Right atrium auricular region (tissue), 2 donors: Measurements from ENCODE around the gene TMEM242. TPM values are rescaled to one million over a fixed set of nuclear protein-coding genes. Genes with fewer than 3 reads are reported as not detected.

Source experiments
- DNase-seq: peaks from one replicate; pipeline ENCODE4 v3.0.0-alpha.2; 2019; ENCODE audit warnings: low spot score
- H3K27ac ChIP-seq, 2 donors: fragments of 200-600 bp; sonication (generic); 1 replicate in 1 of 2; 2 replicates in 1 of 2; pipeline ENCODE4 v1.5.1; 2016 to 2019
- H3K27me3 ChIP-seq, 2 donors: fragments of 200-600 bp; sonication (generic); one replicate each; pipeline versions ENCODE4 v1.5.1 to v1.6.0; 2017 to 2019
- H3K36me3 ChIP-seq: fragments of 200-600 bp; sonication (generic); one replicate; pipeline ENCODE4 v1.5.1; 2016
- H3K4me1 ChIP-seq, 2 donors: fragments of 200-600 bp; sonication (generic); one replicate each; pipeline versions ENCODE4 v1.5.1 to v1.6.0; 2017 to 2019
- H3K4me3 ChIP-seq, 2 donors: fragments of 200-600 bp; sonication (generic); 1 replicate in 1 of 2; 2 replicates in 1 of 2; pipeline ENCODE4 v1.5.1; 2017 to 2019; ENCODE audit warnings: mild to moderate bottlenecking in 1 of 2, moderate library complexity in 1 of 2
- H3K9me3 ChIP-seq, 2 donors: fragments of 200-600 bp; sonication (generic); one replicate each; pipeline ENCODE4 v1.5.1; 2019
- CTCF ChIP-seq, 2 donors: fragments of 200-600 bp; sonication (generic); IDR thresholded peaks; one replicate each; pipeline ENCODE4 v1.5.1; 2019; ENCODE audit warnings: antibody characterized with exemption in 2 of 2
- total RNA-seq, 2 donors: library from RNA; depleted of rRNA; stranded (reverse); fragments of >200 nt; gene quantifications; one replicate each; pipeline ENCODE4 v1.1.0, GENCODE V29; 2016

TMEM242 gene
- total RNA-seq, 2 donors from 2014 or later: 4.9 to 6.2 TPM

- peaks cover 0 to 23% of the 10 kb centered on the region in 2 donors for H3K4me1 ChIP-seq
Observed at GRCh38 chr6:157267654-157268053, 55.7 kb downstream of the TMEM242 start.

DNA sequence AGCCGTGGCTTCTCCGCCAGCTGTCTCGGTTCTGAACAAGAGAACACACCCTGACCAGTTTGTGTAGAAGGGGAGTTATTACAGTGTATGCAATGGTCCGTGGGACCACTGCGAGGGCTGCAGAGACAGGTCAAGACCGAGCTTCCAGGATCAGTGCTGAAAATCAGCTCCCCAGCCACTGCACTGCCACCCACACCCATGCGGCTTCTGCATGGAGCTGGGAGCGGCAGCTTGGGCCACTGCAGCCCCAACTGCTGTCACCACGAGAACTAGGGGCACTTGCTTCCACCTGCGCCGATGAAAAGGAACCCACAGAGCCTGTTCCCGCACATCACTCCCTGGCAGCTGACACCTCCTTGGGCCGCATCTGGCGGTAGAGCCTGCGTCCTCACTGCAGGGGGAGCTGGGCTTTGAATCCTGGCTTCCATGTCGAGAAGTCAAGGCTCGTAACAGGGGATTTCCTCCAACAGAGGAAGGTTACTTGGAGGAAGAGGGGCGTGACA lies 56.2 kb downstream of the TMEM242 start:
- no peak overlapping the region for H3K27ac ChIP-seq
- H3K4me1 ChIP-seq: peaks cover 0 to 25% of the 10 kb centered on the region in 2 donors
- TF ChIP-seq CTCF (IDR thresholded peaks at IDR 0.05): no peak
- H3K27me3 ChIP-seq: no peaks in the 10 kb centered on the region
- DNase-seq: no peak
- H3K9me3 ChIP-seq: no peaks in the 10 kb centered on the region
- no peaks in the 10 kb centered on the region for H3K36me3 ChIP-seq
- H3K4me3 ChIP-seq: no peak overlapping the region

More at GRCh38 chr6:157267654-157268053, 55.7 kb downstream of the TMEM242 start:
- Histone ChIP-seq H3K9me3 (no peaks in the 10 kb centered on the region), H3K27ac (no peak overlapping the region), H3K36me3 (no peaks in the 10 kb centered on the region), H3K27me3 (no peaks in the 10 kb centered on the region), H3K4me3 (no peak overlapping the region)
- TF ChIP-seq CTCF (IDR thresholded peaks at IDR 0.05): no peak
- DNase-seq: no peak

DNA sequence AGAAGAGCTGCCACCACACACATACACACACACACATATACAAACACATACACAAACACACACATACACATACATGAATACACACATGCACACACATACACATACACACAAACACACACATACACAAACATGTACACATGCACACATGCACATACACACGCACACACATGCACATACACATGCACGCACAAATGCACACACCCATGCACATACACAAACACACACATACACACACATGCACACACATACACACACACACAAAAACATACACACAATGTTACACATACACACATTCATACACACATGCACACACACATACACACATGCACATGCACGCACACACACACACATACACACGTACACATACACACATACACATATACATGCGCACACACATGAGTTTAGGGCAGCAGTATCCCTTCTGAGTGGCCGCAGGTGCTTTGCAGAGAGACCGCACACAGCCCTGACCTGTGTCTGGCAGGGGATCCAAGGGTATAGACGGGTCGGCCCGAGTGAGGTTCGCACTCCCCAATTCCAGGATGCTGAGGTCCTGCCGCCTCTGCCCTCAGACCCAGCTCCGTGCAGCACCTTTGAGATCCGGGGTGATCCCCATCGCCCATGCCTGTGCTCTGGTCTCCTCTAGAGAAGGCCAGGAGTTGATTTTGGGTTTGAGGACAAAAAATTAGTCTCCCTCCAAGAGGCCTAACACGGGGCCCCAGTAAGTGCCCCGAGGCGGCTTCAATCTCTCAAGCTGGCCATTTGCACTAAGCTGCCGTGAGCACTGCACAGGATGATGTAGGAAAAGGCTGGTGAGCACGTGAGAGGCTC lies 56.8 kb downstream of the TMEM242 start:
- DNase-seq: no peak
- H3K9me3 ChIP-seq: no peaks in the 10 kb centered on the region

DNA sequence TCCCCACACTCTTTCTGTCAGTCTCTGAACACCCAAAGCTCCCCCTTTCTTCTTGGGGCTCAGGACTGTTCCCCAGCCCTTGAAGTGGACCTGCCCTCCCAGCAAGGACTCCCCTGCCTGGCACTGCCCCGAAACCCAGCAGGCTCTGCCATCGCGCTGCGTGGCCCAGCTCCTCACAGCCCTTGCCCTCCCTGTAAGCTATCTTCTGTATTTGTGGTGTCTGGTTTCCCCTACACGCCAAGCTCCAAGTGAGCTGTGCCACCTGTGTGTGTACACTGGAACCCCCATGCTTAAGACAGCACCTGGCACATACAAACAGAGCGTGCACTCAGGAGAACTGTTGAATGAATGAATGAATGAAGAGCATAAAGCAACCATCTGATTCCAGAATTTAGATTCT lies 57.7 kb downstream of the TMEM242 start:
- H3K27ac ChIP-seq: no peak overlapping the region

More for the DNA sequence above, 56.8 kb downstream of the TMEM242 start:
- H3K4me1 ChIP-seq: peaks cover 0 to 25% of the 10 kb centered on the region in 2 donors
- no peak overlapping the region for H3K27ac ChIP-seq
- no peaks in the 10 kb centered on the region for H3K27me3 ChIP-seq
- no peak for TF ChIP-seq CTCF (IDR thresholded peaks at IDR 0.05)
- no peak overlapping the region for H3K4me3 ChIP-seq
- H3K36me3 ChIP-seq: no peaks in the 10 kb centered on the region

GRCh38 chr6:157265186-157265585 lies 58.1 kb downstream of the TMEM242 start:
- Histone ChIP-seq H3K4me3 (no peak overlapping the region), H3K9me3 (no peaks in the 10 kb centered on the region), H3K4me1 (peaks cover 0 to 25% of the 10 kb centered on the region in 2 donors), H3K27me3 (no peaks in the 10 kb centered on the region), H3K36me3 (no peaks in the 10 kb centered on the region), H3K27ac (no peak overlapping the region)
- no peak for TF ChIP-seq CTCF (IDR thresholded peaks at IDR 0.05)
- no peak for DNase-seq

More for the DNA sequence above, 57.7 kb downstream of the TMEM242 start:
- Histone ChIP-seq H3K9me3 (no peaks in the 10 kb centered on the region), H3K4me3 (no peak overlapping the region), H3K27me3 (no peaks in the 10 kb centered on the region), H3K4me1 (peaks cover 0 to 25% of the 10 kb centered on the region in 2 donors), H3K36me3 (no peaks in the 10 kb centered on the region)
- no peak for TF ChIP-seq CTCF (IDR thresholded peaks at IDR 0.05)
- DNase-seq: no peak
